PC-9 (cell line): ENCODE data around the gene LMF1.
"Not testable (repeated sequence)": the region's sequence is repeated elsewhere in the genome, so short reads cannot be mapped to it uniquely, and the experiment has no call there.

Experiments used
- EZH2 ChIP-seq: fragments of 200-600 bp; sonication (generic); IDR thresholded peaks from 2 replicates; pipeline ENCODE4 v1.8.0; 2017; ENCODE audit warnings: antibody characterized with exemption, low read depth
- TF ChIP-seq, protein P1 (sequence below): fragments of 200-600 bp; sonication (generic); conservative IDR thresholded peaks from 2 replicates; pipeline ENCODE4 v1.6.1; 2017; ENCODE audit warnings: mixed run types, antibody characterized with exemption, mild to moderate bottlenecking, moderate library complexity

DNA sequence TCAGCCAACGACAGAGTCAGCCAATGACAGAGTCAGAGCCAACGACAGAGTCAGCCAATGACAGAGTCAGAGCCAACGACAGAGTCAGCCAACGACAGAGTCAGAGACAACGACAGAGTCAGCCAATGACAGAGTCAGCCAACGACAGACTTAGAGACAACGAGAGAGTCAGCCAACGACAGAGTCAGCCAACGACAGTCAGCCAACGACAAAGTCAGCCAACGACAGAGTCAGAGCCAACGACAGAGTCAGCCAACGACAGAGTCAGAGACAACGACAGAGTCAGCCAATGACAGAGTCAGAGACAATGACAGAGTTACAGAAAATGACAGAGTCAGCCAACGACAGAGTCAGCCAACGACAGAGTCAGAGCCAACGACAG lies 22.9 kb downstream of the LMF1 start:
- TF ChIP-seq, protein P1, sequence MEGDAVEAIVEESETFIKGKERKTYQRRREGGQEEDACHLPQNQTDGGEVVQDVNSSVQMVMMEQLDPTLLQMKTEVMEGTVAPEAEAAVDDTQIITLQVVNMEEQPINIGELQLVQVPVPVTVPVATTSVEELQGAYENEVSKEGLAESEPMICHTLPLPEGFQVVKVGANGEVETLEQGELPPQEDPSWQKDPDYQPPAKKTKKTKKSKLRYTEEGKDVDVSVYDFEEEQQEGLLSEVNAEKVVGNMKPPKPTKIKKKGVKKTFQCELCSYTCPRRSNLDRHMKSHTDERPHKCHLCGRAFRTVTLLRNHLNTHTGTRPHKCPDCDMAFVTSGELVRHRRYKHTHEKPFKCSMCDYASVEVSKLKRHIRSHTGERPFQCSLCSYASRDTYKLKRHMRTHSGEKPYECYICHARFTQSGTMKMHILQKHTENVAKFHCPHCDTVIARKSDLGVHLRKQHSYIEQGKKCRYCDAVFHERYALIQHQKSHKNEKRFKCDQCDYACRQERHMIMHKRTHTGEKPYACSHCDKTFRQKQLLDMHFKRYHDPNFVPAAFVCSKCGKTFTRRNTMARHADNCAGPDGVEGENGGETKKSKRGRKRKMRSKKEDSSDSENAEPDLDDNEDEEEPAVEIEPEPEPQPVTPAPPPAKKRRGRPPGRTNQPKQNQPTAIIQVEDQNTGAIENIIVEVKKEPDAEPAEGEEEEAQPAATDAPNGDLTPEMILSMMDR: not testable (repeated sequence)
- not testable (repeated sequence) for TF ChIP-seq EZH2
